Peyer's patch (tissue), 4 donors: ENCODE measurements around the gene LRP3.

Experiments
- POLR2A ChIP-seq, 2 donors: fragments of 450-650 bp; IDR thresholded peaks; one replicate each; pipeline ENCODE4 v1.5.1; 2017; ENCODE audit warnings: antibody characterized with exemption in 2 of 2, mild to moderate bottlenecking in 2 of 2, moderate library complexity in 2 of 2
- TF ChIP-seq, protein P1 (sequence below), 6 experiments: fragments of 450-650 bp in 4 of 6; fragments of 200-600 bp in 2 of 6; sonication (generic) in 1 of 6; IDR thresholded peaks; one replicate each; pipeline ENCODE4 v1.5.1; 2017 to 2019; ENCODE audit warnings: antibody characterized with exemption in 6 of 6, mild to moderate bottlenecking in 3 of 6, moderate library complexity in 1 of 6

DNA sequence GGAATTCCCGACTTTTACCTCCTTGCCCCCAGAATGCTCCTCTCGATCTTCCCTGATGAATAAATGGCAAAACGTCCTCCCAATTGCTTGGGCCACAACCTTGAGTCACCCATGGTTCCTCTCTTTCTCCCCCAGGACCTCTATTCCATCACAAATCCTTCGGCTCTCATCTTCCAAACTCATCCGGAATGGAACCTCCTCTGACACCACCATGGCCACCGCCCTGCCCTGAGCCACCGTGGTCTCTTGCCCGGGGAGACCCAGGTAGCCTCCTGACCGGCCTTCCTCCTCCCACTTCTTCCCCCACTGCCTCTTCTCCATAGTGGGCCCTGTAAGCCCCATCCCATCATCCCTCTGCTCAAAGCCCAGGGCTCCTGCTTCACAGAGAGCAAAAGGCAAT, 26.6 kb downstream of the LRP3 start:
- TF ChIP-seq, protein P1, sequence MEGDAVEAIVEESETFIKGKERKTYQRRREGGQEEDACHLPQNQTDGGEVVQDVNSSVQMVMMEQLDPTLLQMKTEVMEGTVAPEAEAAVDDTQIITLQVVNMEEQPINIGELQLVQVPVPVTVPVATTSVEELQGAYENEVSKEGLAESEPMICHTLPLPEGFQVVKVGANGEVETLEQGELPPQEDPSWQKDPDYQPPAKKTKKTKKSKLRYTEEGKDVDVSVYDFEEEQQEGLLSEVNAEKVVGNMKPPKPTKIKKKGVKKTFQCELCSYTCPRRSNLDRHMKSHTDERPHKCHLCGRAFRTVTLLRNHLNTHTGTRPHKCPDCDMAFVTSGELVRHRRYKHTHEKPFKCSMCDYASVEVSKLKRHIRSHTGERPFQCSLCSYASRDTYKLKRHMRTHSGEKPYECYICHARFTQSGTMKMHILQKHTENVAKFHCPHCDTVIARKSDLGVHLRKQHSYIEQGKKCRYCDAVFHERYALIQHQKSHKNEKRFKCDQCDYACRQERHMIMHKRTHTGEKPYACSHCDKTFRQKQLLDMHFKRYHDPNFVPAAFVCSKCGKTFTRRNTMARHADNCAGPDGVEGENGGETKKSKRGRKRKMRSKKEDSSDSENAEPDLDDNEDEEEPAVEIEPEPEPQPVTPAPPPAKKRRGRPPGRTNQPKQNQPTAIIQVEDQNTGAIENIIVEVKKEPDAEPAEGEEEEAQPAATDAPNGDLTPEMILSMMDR (IDR thresholded peaks at IDR 0.05): no peak
- TF ChIP-seq POLR2A (IDR thresholded peaks at IDR 0.05): no peak
